PC-3 (cell line): ENCODE data around the gene ANTKMT. TPM values are rescaled to one million over a fixed set of nuclear protein-coding genes. Genes with fewer than 3 reads are reported as not detected.

ENCODE experiments used
- ATAC-seq: fragments of 200-7000 bp; cut with Tn5 transposase; 2 replicates; pipeline ENCODE4 v1.9.1; 2020; ENCODE audit warnings: mild to moderate bottlenecking, moderate library complexity
- BruUV-seq: library from RNA; stranded (reverse); fragments of 400-500 nt; replicated peaks from 2 replicates; lab custom pipeline; 2021; lab: Mats Ljungman, UMichigan
- CTCF ChIA-PET: fragments of 300-600 bp; sonication (Branson Sonifier 250); formaldehyde crosslinking; loops from one replicate; lab custom pipeline; 2022; ENCODE audit warnings: antibody characterized with exemption; lab: Charles Lee
- POLR2A ChIA-PET: fragments of 300-600 bp; sonication (Branson Sonifier 250); formaldehyde crosslinking; loops from one replicate; lab custom pipeline; 2022; ENCODE audit warnings: antibody characterized with exemption; ENCODE audit not compliant: unreplicated experiment; lab: Charles Lee
- DNase-seq: peaks from one replicate; pipeline ENCODE4 v3.0.0-alpha.2; 2015
- H2AFZ ChIP-seq: fragments of 300-600 bp; sonication (generic); 2 replicates; pipeline ENCODE4 v1.6.0; 2016; ENCODE audit warnings: antibody characterized with exemption, low read length
- H3F3A ChIP-seq: fragments of 300-600 bp; sonication (generic); one replicate; pipeline ENCODE4 v1.6.0; 2017; ENCODE audit warnings: antibody characterized with exemption, low read length, control low read depth, mild to moderate bottlenecking; ENCODE audit not compliant: unreplicated experiment
- H3K27ac ChIP-seq: fragments of 300-600 bp; sonication (generic); 2 replicates; pipeline ENCODE4 v1.5.1; 2016; ENCODE audit warnings: mild to moderate bottlenecking, low read length
- H3K27me3 ChIP-seq: fragments of 300-600 bp; sonication (generic); 2 replicates; pipeline ENCODE4 v1.6.1; 2016; ENCODE audit warnings: low read length, mixed read lengths
- H3K36me3 ChIP-seq: fragments of 300-600 bp; sonication (generic); 2 replicates; pipeline ENCODE4 v1.6.1; 2016; ENCODE audit warnings: low read depth, mixed run types, low read length, mixed read lengths
- H3K4me1 ChIP-seq: fragments of 300-600 bp; sonication (generic); 2 replicates; pipeline ENCODE4 v1.5.1; 2016; ENCODE audit warnings: low read length; ENCODE audit not compliant: insufficient read depth
- H3K4me2 ChIP-seq: fragments of 300-600 bp; sonication (generic); 2 replicates; pipeline ENCODE4 v1.6.0; 2016; ENCODE audit warnings: low read length
- H3K4me3 ChIP-seq: fragments of 300-600 bp; sonication (generic); 2 replicates; pipeline ENCODE4 v1.5.1; 2016; ENCODE audit warnings: mild to moderate bottlenecking, low read length, mixed read lengths
- H3K79me2 ChIP-seq: fragments of 300-600 bp; sonication (generic); 2 replicates; pipeline ENCODE4 v1.6.1; 2017; ENCODE audit warnings: low read length, mixed read lengths
- H3K9ac ChIP-seq: fragments of 300-600 bp; sonication (generic); 2 replicates; pipeline ENCODE4 v1.6.0; 2016; ENCODE audit warnings: mild to moderate bottlenecking, low read length
- H3K9me2 ChIP-seq: fragments of 300-600 bp; sonication (generic); replicated peaks from 2 replicates; pipeline ENCODE4 v1.6.1; 2016; ENCODE audit warnings: mixed run types, low read length, mixed read lengths
- H3K9me3 ChIP-seq: fragments of 300-600 bp; sonication (generic); 2 replicates; pipeline ENCODE4 v1.6.1; 2016; ENCODE audit warnings: low read length, mixed read lengths
- H4K20me1 ChIP-seq: fragments of 300-600 bp; sonication (generic); 2 replicates; pipeline ENCODE4 v1.6.1; 2016; ENCODE audit warnings: low read length, mixed read lengths
- CTCF ChIP-seq: fragments of 300-600 bp; sonication (generic); conservative IDR thresholded peaks from 2 replicates; pipeline ENCODE4 v1.5.1; 2017; ENCODE audit warnings: antibody characterized with exemption, low read depth, mild to moderate bottlenecking, low read length
- EZH2 ChIP-seq: fragments of 300-600 bp; sonication (generic); IDR thresholded peaks from one replicate; pipeline ENCODE4 v1.6.1; 2017; ENCODE audit warnings: antibody characterized with exemption, mild to moderate bottlenecking, low read length; ENCODE audit not compliant: unreplicated experiment
- EZH2phosphoT487 ChIP-seq: fragments of 300-600 bp; sonication (generic); IDR thresholded peaks from 2 replicates; pipeline ENCODE4 v1.6.1; 2018; ENCODE audit warnings: mild to moderate bottlenecking, antibody characterized with exemption, low read length, borderline replicate concordance
- intact Hi-C: fragments of 100-400 bp; cut with micrococcal nuclease; formaldehyde crosslinking; loops from 2 replicates; pipeline ENCODE4 v1.9.0; 2023
- total RNA-seq: library from RNA; depleted of rRNA; stranded (reverse); fragments of >200 nt; gene quantifications from 2 replicates; pipeline ENCODE4 v1.2.3, GENCODE V29; 2014

ANTKMT gene
- total RNA-seq, 1 experiment from 2014 or later: 77.3 TPM

GRCh38 chr16:729768-730665 lies 9.1 kb downstream of the ANTKMT start:
- Histone ChIP-seq H3K9me2 (no peaks in the 10 kb centered on the region), H3F3A (peaks cover 3% of the 10 kb centered on the region), H3K9me3 (no peaks in the 10 kb centered on the region), H3K79me2 (0 out of 2 replicates have a peak, but pooled peaks cover 9% of the 10 kb centered on the region), H3K27me3 (no peaks in the 10 kb centered on the region), H3K27ac (no peak overlapping the region), H3K4me3 (peak overlapping the region; percentile 66; the same call in 1 of the 2 replicates), H3K4me2 (no peak overlapping the region), H2AFZ (no peak overlapping the region), H4K20me1 (no peaks in the 10 kb centered on the region), H3K36me3 (no peaks in the 10 kb centered on the region; the same call in 1 of the 2 replicates), H3K4me1 (peaks cover 8% of the 10 kb centered on the region; the same call in 1 of the 2 replicates), H3K9ac (no peak overlapping the region)
- BruUV-seq: no TSS peak
- POLR2A ChIA-PET: no interaction called here
- ATAC-seq (no peak), DNase-seq (no peak)
- intact Hi-C loops: no loop called here
- TF ChIP-seq CTCF (no peak), EZH2 (no peak), EZH2phosphoT487 (no peak)
- CTCF ChIA-PET: no interaction called here

- no peaks in the 10 kb centered on the region for H3K27me3 ChIP-seq
- CTCF ChIA-PET: no interaction called here
- peaks cover 3% of the 10 kb centered on the region for H3F3A ChIP-seq
- peaks cover 8% of the 10 kb centered on the region; the same call in 1 of the 2 replicates for H3K4me1 ChIP-seq
- no peak overlapping the region for H3K27ac ChIP-seq
- H3K4me2 ChIP-seq: no peak overlapping the region
- TF ChIP-seq CTCF (no peak), EZH2 (no peak), EZH2phosphoT487 (no peak)
- intact Hi-C loops: no loop called here
- H3K9ac ChIP-seq: no peak overlapping the region
- H3K36me3 ChIP-seq: no peaks in the 10 kb centered on the region; the same call in 1 of the 2 replicates
- no peaks in the 10 kb centered on the region for H4K20me1 ChIP-seq
- DNase-seq (no peak), ATAC-seq (no peak)
- no peak overlapping the region for H2AFZ ChIP-seq
- H3K9me3 ChIP-seq: no peaks in the 10 kb centered on the region
- no peak overlapping the region for H3K4me3 ChIP-seq
- 0 out of 2 replicates have a peak, but pooled peaks cover 9% of the 10 kb centered on the region for H3K79me2 ChIP-seq
- H3K9me2 ChIP-seq: no peaks in the 10 kb centered on the region
- no TSS peak for BruUV-seq
- POLR2A ChIA-PET: no interaction called here
These were observed 9.9 kb downstream of the ANTKMT start for GRCh38 chr16:730666-731509.
